Neuronal stem cell (in vitro differentiated cells): ENCODE measurements around the gene LHX6.

Experiments
- DNase-seq: peaks from one replicate; pipeline ENCODE4 v3.0.0-alpha.2; 2013; ENCODE audit warnings: low spot score
- H2AFZ ChIP-seq: one replicate; pipeline ENCODE4 v1.6.1; 2013; ENCODE audit warnings: mild to moderate bottlenecking, low read length, inconsistent platforms
- H2AK5ac ChIP-seq: 2 replicates; pipeline ENCODE4 v1.6.1; 2013; ENCODE audit warnings: low read depth, mild to moderate bottlenecking, inconsistent platforms, low read length, moderate library complexity, mixed read lengths
- H2BK120ac ChIP-seq: 2 replicates; pipeline ENCODE4 v1.6.1; 2013; ENCODE audit warnings: low read depth, mild to moderate bottlenecking, inconsistent platforms, low read length, moderate library complexity, mixed read lengths
- H2BK12ac ChIP-seq: one replicate; pipeline ENCODE4 v1.6.1; 2013; ENCODE audit warnings: low read length, inconsistent platforms
- H2BK15ac ChIP-seq: 2 replicates; pipeline ENCODE4 v1.6.1; 2013; ENCODE audit warnings: mild to moderate bottlenecking, low read length, inconsistent platforms, mixed read lengths
- H2BK5ac ChIP-seq: one replicate; pipeline ENCODE4 v1.6.1; 2013; ENCODE audit warnings: inconsistent platforms, mild to moderate bottlenecking, low read length, moderate library complexity
- H3K14ac ChIP-seq: one replicate; pipeline ENCODE4 v1.6.1; 2013; ENCODE audit warnings: low read length, inconsistent platforms
- H3K18ac ChIP-seq: 2 replicates; pipeline ENCODE4 v1.6.1; 2013; ENCODE audit warnings: low read length, inconsistent platforms
- H3K23ac ChIP-seq: 2 replicates; pipeline ENCODE4 v1.6.1; 2013; ENCODE audit warnings: low read depth, mild to moderate bottlenecking, mixed read lengths, low read length, inconsistent platforms; ENCODE audit not compliant: poor library complexity
- H3K27ac ChIP-seq: replicated peaks from 3 replicates; pipeline ENCODE4 v1.5.1; 2013; ENCODE audit warnings: low read length, inconsistent platforms
- H3K27me3 ChIP-seq, 3 experiments: 2 replicates each; pipeline ENCODE4 v1.6.1; 2013; ENCODE audit warnings: low read length in 3 of 3, mild to moderate bottlenecking in 2 of 3, inconsistent platforms in 1 of 3, low read depth in 1 of 3, mixed read lengths in 1 of 3, moderate library complexity in 1 of 3; ENCODE audit not compliant: control insufficient read depth in 3 of 3, insufficient read depth in 3 of 3
- H3K36me3 ChIP-seq, 2 donors: replicated peaks in 1 of 2; 2 replicates each; pipeline ENCODE4 v1.6.1; 2013; ENCODE audit warnings: low read length in 2 of 2; ENCODE audit not compliant: control insufficient read depth in 2 of 2, insufficient read depth in 2 of 2
- H3K4ac ChIP-seq: 2 replicates; pipeline ENCODE4 v1.6.1; 2013; ENCODE audit warnings: inconsistent platforms, mild to moderate bottlenecking, low read length, moderate library complexity
- H3K4me1 ChIP-seq, 2 donors: 1 replicate in 1 of 2; 2 replicates in 1 of 2; pipeline ENCODE4 v1.6.1; 2013; ENCODE audit warnings: low read length in 2 of 2, low read depth in 1 of 2; ENCODE audit not compliant: control insufficient read depth in 2 of 2, insufficient read depth in 1 of 2
- H3K4me2 ChIP-seq: one replicate; pipeline ENCODE4 v1.6.1; 2013; ENCODE audit warnings: mild to moderate bottlenecking, low read length, inconsistent platforms; ENCODE audit not compliant: insufficient read depth, poor library complexity, severe bottlenecking
- H3K4me3 ChIP-seq, 2 donors: 2 replicates each; pipeline ENCODE4 v1.5.1; 2013; ENCODE audit warnings: low read length in 2 of 2, mild to moderate bottlenecking in 2 of 2, inconsistent platforms in 1 of 2, moderate library complexity in 1 of 2
- H3K79me1 ChIP-seq: one replicate; pipeline ENCODE4 v1.6.1; 2013; ENCODE audit warnings: low read depth, mild to moderate bottlenecking, inconsistent platforms, low read length, moderate library complexity
- H3K9ac ChIP-seq: one replicate; pipeline ENCODE4 v1.6.1; 2013; ENCODE audit warnings: mild to moderate bottlenecking, low read depth, low read length, inconsistent platforms; ENCODE audit not compliant: poor library complexity
- H3K9me3 ChIP-seq, 2 donors: replicated peaks in 1 of 2; 2 replicates each; pipeline versions ENCODE3 to v1.6.1; 2013; ENCODE audit warnings: low read length in 2 of 2, mild to moderate bottlenecking in 2 of 2, inconsistent platforms in 1 of 2, low read depth in 1 of 2, mixed read lengths in 1 of 2, moderate library complexity in 1 of 2; ENCODE audit not compliant: control insufficient read depth in 2 of 2, insufficient read depth in 1 of 2
- H4K8ac ChIP-seq: one replicate; pipeline ENCODE4 v1.6.1; 2013; ENCODE audit warnings: low read depth, mild to moderate bottlenecking, inconsistent platforms, low read length, moderate library complexity
- H4K91ac ChIP-seq: one replicate; pipeline ENCODE4 v1.6.1; 2013; ENCODE audit warnings: low read length, low read depth, mild to moderate bottlenecking, inconsistent platforms; ENCODE audit not compliant: poor library complexity
- WGBS, 2 donors: extraction: QIAGEN DNeasy Blood & Tissue Kit; methylation state at CpG; one replicate each; pipeline ENCODE4 v1.1.7; 2013; ENCODE audit warnings: missing lambda C conversion rate in 2 of 2, mixed read lengths in 1 of 2; ENCODE audit not compliant: insufficient read length in 2 of 2, insufficient replicate concordance in 1 of 2; ENCODE audit errors: extremely low coverage in 2 of 2; 5-methylcytosine and 5-hydroxymethylcytosine counted together

Gene LHX6

GRCh38 chr9:122263699-122264349, 35.1 kb upstream of the LHX6 start:
- H3K79me1 ChIP-seq = no peaks in the 10 kb centered on the region
- H4K91ac ChIP-seq = no peak overlapping the region
- H3K36me3 ChIP-seq = peaks cover 0 to 38% of the 10 kb centered on the region in 2 donors
- H3K4me3 ChIP-seq = peak overlapping the region; percentile 82 to 93
- H3K9me3 ChIP-seq = no peaks in the 10 kb centered on the region
- H3K4me2 ChIP-seq = peak overlapping the region; percentile 73
- H2BK5ac ChIP-seq = no peak overlapping the region
- no peak overlapping the region for H3K4ac ChIP-seq
- H3K27me3 ChIP-seq = no peaks in the 10 kb centered on the region
- peak overlapping the region; percentile 98 for H2AFZ ChIP-seq
- no peak overlapping the region for H2BK15ac ChIP-seq
- H3K27ac ChIP-seq = no peak overlapping the region
- H2AK5ac ChIP-seq = no peak overlapping the region
- H3K9ac ChIP-seq = no peak overlapping the region
- no peak overlapping the region for H2BK12ac ChIP-seq
- WGBS, 2 donors = no CpG with 5 or more reads among the region's 13 CpGs
- H3K4me1 ChIP-seq = peaks cover 0 to 4% of the 10 kb centered on the region in 2 donors
- H3K18ac ChIP-seq = no peak overlapping the region
- no peak overlapping the region for H2BK120ac ChIP-seq
- no peak overlapping the region for H4K8ac ChIP-seq
- no peak overlapping the region for H3K14ac ChIP-seq
- DNase-seq = no peak
- no peak overlapping the region for H3K23ac ChIP-seq

GRCh38 chr9:122262073-122262472, 33.3 kb upstream of the LHX6 start:
- no peaks in the 10 kb centered on the region for H3K27me3 ChIP-seq
- no peak overlapping the region for H2BK15ac ChIP-seq
- no peak overlapping the region for H4K8ac ChIP-seq
- H3K4me3 ChIP-seq = no peak overlapping the region
- H4K91ac ChIP-seq = no peak overlapping the region
- no peaks in the 10 kb centered on the region for H3K79me1 ChIP-seq
- H3K14ac ChIP-seq = no peak overlapping the region
- H2BK12ac ChIP-seq = no peak overlapping the region
- H3K23ac ChIP-seq = no peak overlapping the region
- H3K36me3 ChIP-seq = peaks cover 0 to 48% of the 10 kb centered on the region in 2 donors
- no peak overlapping the region for H3K4me2 ChIP-seq
- no peak overlapping the region for H2BK120ac ChIP-seq
- no peak overlapping the region for H2AFZ ChIP-seq
- WGBS, 2 donors = no CpG with 5 or more reads among the region's 1 CpG
- no peak overlapping the region for H3K9ac ChIP-seq
- H3K4ac ChIP-seq = no peak overlapping the region
- no peak overlapping the region for H2AK5ac ChIP-seq
- H2BK5ac ChIP-seq = no peak overlapping the region
- no peaks in the 10 kb centered on the region for H3K9me3 ChIP-seq
- no peak for DNase-seq
- H3K27ac ChIP-seq = no peak overlapping the region
- H3K18ac ChIP-seq = no peak overlapping the region
- H3K4me1 ChIP-seq = peaks cover 0 to 4% of the 10 kb centered on the region in 2 donors

GRCh38 chr9:122261469-122261881, 32.7 kb upstream of the LHX6 start:
- Histone ChIP-seq H3K4me1 (peaks cover 0 to 4% of the 10 kb centered on the region in 2 donors), H3K4me3 (no peak overlapping the region), H4K91ac (no peak overlapping the region), H3K18ac (no peak overlapping the region), H2BK5ac (no peak overlapping the region), H3K4me2 (no peak overlapping the region), H3K9me3 (no peaks in the 10 kb centered on the region), H2BK15ac (no peak overlapping the region), H2BK120ac (no peak overlapping the region), H2BK12ac (no peak overlapping the region), H3K27me3 (no peaks in the 10 kb centered on the region), H4K8ac (no peak overlapping the region), H3K9ac (no peak overlapping the region), H3K4ac (no peak overlapping the region), H3K36me3 (peaks cover 0 to 48% of the 10 kb centered on the region in 2 donors), H2AFZ (no peak overlapping the region), H2AK5ac (no peak overlapping the region), H3K14ac (no peak overlapping the region), H3K27ac (no peak overlapping the region), H3K23ac (no peak overlapping the region), H3K79me1 (no peaks in the 10 kb centered on the region)
- no peak for DNase-seq
- no CpG with 5 or more reads among the region's 1 CpG for WGBS, 2 donors

- Histone ChIP-seq H3K18ac (no peak overlapping the region), H4K91ac (no peak overlapping the region), H3K9me3 (no peaks in the 10 kb centered on the region), H3K36me3 (peaks cover 0 to 62% of the 10 kb centered on the region in 2 donors), H2BK12ac (no peak overlapping the region), H2AK5ac (no peak overlapping the region), H2AFZ (no peak overlapping the region), H3K27me3 (no peaks in the 10 kb centered on the region), H2BK120ac (no peak overlapping the region), H3K4me3 (no peak overlapping the region), H2BK5ac (no peak overlapping the region), H2BK15ac (no peak overlapping the region), H3K23ac (no peak overlapping the region), H3K14ac (no peak overlapping the region), H3K9ac (no peak overlapping the region), H3K4me2 (no peak overlapping the region), H4K8ac (no peak overlapping the region), H3K4ac (no peak overlapping the region), H3K4me1 (no peaks in the 10 kb centered on the region), H3K27ac (no peak overlapping the region), H3K79me1 (no peaks in the 10 kb centered on the region)
- DNase-seq = no peak
- no CpG with 5 or more reads among the region's 2 CpGs for WGBS, 2 donors
Measured at GRCh38 chr9:122258886-122259415, 30.2 kb upstream of the LHX6 start.
